Transverse colon (tissue), 4 donors: Measurements from ENCODE around the gene TUFM. TPM values are rescaled to one million over a fixed set of nuclear protein-coding genes. Genes with fewer than 3 reads are reported as not detected.

Experiments
- DNase-seq: peaks from one replicate; pipeline ENCODE4 v3.0.0-alpha.2; 2019
- H3K27ac ChIP-seq, 4 donors: fragments of 200-600 bp; sonication (generic); 2 replicates each; pipeline ENCODE4 v1.5.1; 2016 to 2018; ENCODE audit warnings: inconsistent platforms in 4 of 4
- H3K27me3 ChIP-seq: fragments of 200-600 bp; sonication (generic); 2 replicates; pipeline ENCODE4 v1.5.1; 2017; ENCODE audit warnings: inconsistent platforms
- H3K36me3 ChIP-seq, 4 donors: fragments of 200-600 bp; sonication (generic); 2 replicates each; pipeline ENCODE4 v1.5.1; 2017 to 2019; ENCODE audit warnings: inconsistent platforms in 4 of 4
- H3K4me1 ChIP-seq, 4 donors: fragments of 200-600 bp; sonication (generic); 2 replicates each; pipeline ENCODE4 v1.5.1; 2017 to 2020; ENCODE audit warnings: inconsistent platforms in 4 of 4
- H3K4me3 ChIP-seq, 4 donors: fragments of 200-600 bp; sonication (generic); 1 replicate in 1 of 4; 2 replicates in 3 of 4; pipeline versions ENCODE4 v1.5.1 to v1.6.1; 2017 to 2019; ENCODE audit warnings: inconsistent platforms in 4 of 4
- H3K9me3 ChIP-seq, 2 donors: fragments of 200-600 bp; sonication (generic); 2 replicates each; pipeline ENCODE4 v1.5.1; 2017 to 2019; ENCODE audit warnings: inconsistent platforms in 2 of 2
- EP300 ChIP-seq: sonication (generic); formaldehyde crosslinking; IDR thresholded peaks from one replicate; pipeline ENCODE4 v1.6.1; 2017; ENCODE audit warnings: antibody characterized with exemption, low read depth
- POLR2A ChIP-seq: fragments of 450-650 bp; IDR thresholded peaks from one replicate; pipeline ENCODE4 v1.6.1; 2016; ENCODE audit warnings: antibody characterized with exemption, mild to moderate bottlenecking, moderate library complexity
- POLR2AphosphoS5 ChIP-seq, 3 donors: sonication (generic); formaldehyde crosslinking; IDR thresholded peaks; one replicate each; pipeline ENCODE4 v1.6.1; 2016; ENCODE audit warnings: antibody characterized with exemption in 3 of 3
- WGBS, 2 donors: methylation state at CpG; one replicate each; pipeline ENCODE4 v1.1.5; 2018; ENCODE audit warnings: low coverage in 1 of 2; 5-methylcytosine and 5-hydroxymethylcytosine counted together
- in situ Hi-C, 4 donors: fragments of 200-750 bp; cut with MboI; loops; one replicate each; pipeline versions ENCODE4 v1.15.0 to v1.15.1; 2017; ENCODE audit warnings: low sequenced_read_pairs in 3 of 4, low pct_ligation_motif_present in 1 of 4, low pct_unique_long_range_greater_than_20kb in 1 of 4
- intact Hi-C: fragments of 100-400 bp; cut with DNase I; formaldehyde crosslinking; loops from one replicate; pipeline ENCODE4 v1.15.1; 2023; ENCODE audit warnings: low total_unique reads
- total RNA-seq, 4 donors: library from RNA; depleted of rRNA; stranded (reverse); fragments of >200 nt; gene quantifications; one replicate each; pipeline ENCODE4 v1.1.0, GENCODE V29; 2016
- TF ChIP-seq, protein P1 (sequence below), 5 experiments: fragments of 200-600 bp in 3 of 5; fragments of 450-650 bp in 2 of 5; sonication (generic) in 3 of 5; IDR thresholded peaks; 1 replicate in 2 of 5; 2 replicates in 3 of 5; pipeline ENCODE4 v1.5.1; 2016 to 2017; ENCODE audit warnings: antibody characterized with exemption in 5 of 5, inconsistent platforms in 3 of 5, mild to moderate bottlenecking in 2 of 5, moderate library complexity in 1 of 5

The TUFM gene
- total RNA-seq, 4 donors from 2014 or later, result 126 to 190 (median 143) TPM

DNA sequence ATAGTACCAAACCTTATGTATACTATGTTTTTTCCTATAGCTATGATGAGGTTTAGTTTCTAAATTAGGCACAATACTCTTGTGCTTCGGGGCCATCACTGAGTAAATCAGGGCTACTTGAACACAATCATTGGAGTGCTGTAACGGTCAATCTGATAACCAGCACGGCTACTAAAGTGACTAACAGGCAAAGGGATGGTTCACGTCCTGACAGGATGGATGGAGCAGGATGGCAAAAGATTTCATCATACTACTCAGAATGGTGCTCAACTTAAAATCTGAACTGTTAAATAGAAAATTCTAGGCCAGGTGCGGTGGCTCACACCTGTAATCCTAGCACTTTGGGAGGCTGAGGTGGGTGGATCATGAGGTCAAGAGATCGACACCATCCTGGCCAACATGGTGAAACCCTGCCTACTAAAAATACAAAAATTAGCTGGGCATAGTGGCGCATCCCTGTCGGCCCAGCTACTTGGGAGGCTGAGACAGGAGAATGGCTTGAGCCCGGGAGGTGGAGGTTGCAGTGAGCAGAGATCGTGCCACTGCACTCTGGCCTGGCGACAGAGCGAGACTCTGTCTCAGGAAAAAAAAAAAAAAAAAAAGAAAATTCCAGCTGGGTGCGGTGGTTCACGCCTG lies 7.0 kb downstream of the TUFM start:
- Histone ChIP-seq H3K27ac (no peak overlapping the region), H3K27me3 (no peaks in the 10 kb centered on the region), H3K9me3 (no peaks in the 10 kb centered on the region), H3K36me3 (peaks cover 0 to 39% (median 20%) of the 10 kb centered on the region in 4 donors), H3K4me3 (no peak overlapping the region), H3K4me1 (no peaks in the 10 kb centered on the region)
- intact Hi-C loops, result no loop called here
- 82 to 98% methylated on average over 11 to 14 of the region's 14 CpGs for WGBS, 2 donors
- TF ChIP-seq POLR2A, result no peak
- TF ChIP-seq, protein P1, sequence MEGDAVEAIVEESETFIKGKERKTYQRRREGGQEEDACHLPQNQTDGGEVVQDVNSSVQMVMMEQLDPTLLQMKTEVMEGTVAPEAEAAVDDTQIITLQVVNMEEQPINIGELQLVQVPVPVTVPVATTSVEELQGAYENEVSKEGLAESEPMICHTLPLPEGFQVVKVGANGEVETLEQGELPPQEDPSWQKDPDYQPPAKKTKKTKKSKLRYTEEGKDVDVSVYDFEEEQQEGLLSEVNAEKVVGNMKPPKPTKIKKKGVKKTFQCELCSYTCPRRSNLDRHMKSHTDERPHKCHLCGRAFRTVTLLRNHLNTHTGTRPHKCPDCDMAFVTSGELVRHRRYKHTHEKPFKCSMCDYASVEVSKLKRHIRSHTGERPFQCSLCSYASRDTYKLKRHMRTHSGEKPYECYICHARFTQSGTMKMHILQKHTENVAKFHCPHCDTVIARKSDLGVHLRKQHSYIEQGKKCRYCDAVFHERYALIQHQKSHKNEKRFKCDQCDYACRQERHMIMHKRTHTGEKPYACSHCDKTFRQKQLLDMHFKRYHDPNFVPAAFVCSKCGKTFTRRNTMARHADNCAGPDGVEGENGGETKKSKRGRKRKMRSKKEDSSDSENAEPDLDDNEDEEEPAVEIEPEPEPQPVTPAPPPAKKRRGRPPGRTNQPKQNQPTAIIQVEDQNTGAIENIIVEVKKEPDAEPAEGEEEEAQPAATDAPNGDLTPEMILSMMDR (IDR thresholded peaks at IDR 0.05), result no peak
- no peak for TF ChIP-seq EP300
- no peak for TF ChIP-seq POLR2AphosphoS5 (IDR thresholded peaks at IDR 0.05)
- in situ Hi-C loops, result no loop called here
- no peak for DNase-seq

DNA sequence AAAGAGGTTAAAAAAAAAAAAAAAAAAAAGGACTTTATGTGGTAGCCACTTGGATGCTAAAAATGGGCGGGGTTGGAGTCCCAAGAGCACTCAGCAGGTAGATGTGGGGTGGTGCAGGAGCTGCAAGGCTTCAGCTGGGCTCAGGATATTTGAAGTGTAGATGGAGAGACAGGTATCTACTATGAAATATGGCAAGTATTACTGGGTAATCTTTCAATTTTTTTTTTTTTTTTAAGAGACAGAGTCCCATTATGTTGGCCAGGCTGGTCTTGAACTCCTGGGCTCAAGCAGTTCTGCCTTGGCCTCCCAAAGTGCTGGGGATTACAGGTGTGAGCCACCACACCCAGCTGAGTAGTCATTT lies 7.6 kb downstream of the TUFM start:
- H3K4me1 ChIP-seq, result no peaks in the 10 kb centered on the region
- in situ Hi-C loops, result no loop called here
- peaks cover 0 to 39% (median 20%) of the 10 kb centered on the region in 4 donors for H3K36me3 ChIP-seq
- H3K9me3 ChIP-seq, result no peaks in the 10 kb centered on the region
- no peaks in the 10 kb centered on the region for H3K27me3 ChIP-seq
- intact Hi-C loops, result no loop called here
- DNase-seq, result no peak
- H3K27ac ChIP-seq, result no peak overlapping the region
- H3K4me3 ChIP-seq, result no peak overlapping the region
- WGBS, 2 donors, result 100% methylated on average over 1 of the region's 1 CpG
- TF ChIP-seq POLR2AphosphoS5 (IDR thresholded peaks at IDR 0.05) (no peak), EP300 (no peak), POLR2A (no peak)
- TF ChIP-seq, protein P1 (IDR thresholded peaks at IDR 0.05), result no peak

DNA sequence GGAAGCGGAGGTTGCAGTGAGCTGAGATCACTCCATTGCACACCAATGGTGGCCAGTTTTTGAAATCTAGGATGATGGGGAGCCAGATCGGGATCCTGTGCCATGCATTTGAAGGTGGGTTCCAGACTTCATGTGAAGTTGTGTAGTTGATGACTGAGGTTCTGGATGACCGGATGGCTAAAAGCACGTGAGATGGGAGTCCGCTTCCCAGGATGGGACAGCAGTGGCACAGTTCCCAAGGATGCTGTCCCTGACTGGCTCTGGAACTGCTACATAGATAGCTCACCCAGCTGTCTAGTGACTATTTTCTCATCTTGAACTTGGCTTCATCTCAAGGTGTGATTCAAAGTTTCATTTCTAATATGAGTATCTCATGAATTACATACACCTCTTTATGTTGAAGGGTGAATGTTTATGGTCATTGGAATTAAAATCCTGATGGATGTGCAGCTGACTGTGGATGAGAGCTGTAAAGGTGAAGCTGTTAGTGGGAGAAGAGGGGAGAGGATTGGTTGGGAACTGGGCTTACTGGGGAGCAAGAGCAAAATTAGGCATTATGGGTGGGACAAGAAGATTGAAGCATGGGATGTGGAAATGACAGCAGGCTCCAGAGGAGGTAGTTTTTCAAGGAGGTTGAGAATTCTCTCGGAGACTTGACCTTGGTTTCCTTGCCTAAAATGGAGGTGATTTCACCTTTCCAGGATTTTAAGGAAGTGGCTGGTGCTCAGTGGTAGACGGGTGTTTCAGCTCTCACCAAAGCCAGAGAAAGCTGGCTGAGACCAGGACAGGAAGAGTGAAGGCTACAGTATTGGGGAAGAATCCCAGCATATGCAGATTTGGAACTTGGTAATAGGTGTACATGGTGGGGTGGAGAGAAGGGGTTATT lies 8.2 kb downstream of the TUFM start:
- Histone ChIP-seq H3K9me3 (no peaks in the 10 kb centered on the region), H3K36me3 (peaks cover 0 to 39% (median 22%) of the 10 kb centered on the region in 4 donors), H3K27me3 (no peaks in the 10 kb centered on the region), H3K4me1 (no peaks in the 10 kb centered on the region), H3K27ac (no peak overlapping the region), H3K4me3 (no peak overlapping the region)
- in situ Hi-C loops (no loop called here), intact Hi-C loops (no loop called here)
- TF ChIP-seq POLR2AphosphoS5 (IDR thresholded peaks at IDR 0.05) (no peak), POLR2A (no peak), EP300 (no peak)
- TF ChIP-seq, protein P1 (IDR thresholded peaks at IDR 0.05), result no peak
- DNase-seq, result no peak
- 90% methylated on average over 7 of the region's 7 CpGs; no CpG with 5 or more reads in 1 of the 2 donors for WGBS, 2 donors

DNA sequence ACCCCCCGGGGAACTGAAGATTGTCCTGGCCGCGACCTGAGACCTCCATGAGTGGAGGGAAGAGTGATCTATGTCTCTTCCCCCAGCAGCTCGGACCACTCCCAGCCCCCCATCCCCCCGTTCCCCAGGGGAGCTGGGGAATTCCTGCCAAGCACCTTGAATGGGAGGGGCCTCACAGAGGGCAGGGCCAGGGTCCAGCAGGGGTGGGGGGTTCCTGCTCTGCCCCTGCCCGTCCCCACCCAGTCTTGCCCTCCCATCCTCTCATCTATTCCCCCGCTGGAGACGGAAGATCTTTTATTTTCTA lies 9.4 kb downstream of the TUFM start:
- Histone ChIP-seq H3K36me3 (peaks cover 0 to 51% (median 25%) of the 10 kb centered on the region in 4 donors), H3K27me3 (no peaks in the 10 kb centered on the region), H3K4me3 (no peak overlapping the region), H3K27ac (no peak overlapping the region), H3K9me3 (no peaks in the 10 kb centered on the region), H3K4me1 (no peaks in the 10 kb centered on the region)
- TF ChIP-seq POLR2AphosphoS5 (IDR thresholded peaks at IDR 0.05) (no peak), EP300 (no peak), POLR2A (no peak)
- TF ChIP-seq, protein P1 (IDR thresholded peaks at IDR 0.05), result no peak
- in situ Hi-C loops, result no loop called here
- intact Hi-C loops, result no loop called here
- WGBS, 2 donors, result 83 to 85% methylated on average over 1 to 8 of the region's 8 CpGs
- DNase-seq, result no peak
